HG02884 (cell line): Measurements from ENCODE around the gene OFD1.

ENCODE experiments used
- ATAC-seq: cut with Tn5 transposase; IDR thresholded peaks from one replicate; pipeline ENCODE4 v1.9.1; 2021; ENCODE audit warnings: mild to moderate bottlenecking, moderate library complexity; ENCODE audit not compliant: unreplicated experiment

OFD1 gene

DNA sequence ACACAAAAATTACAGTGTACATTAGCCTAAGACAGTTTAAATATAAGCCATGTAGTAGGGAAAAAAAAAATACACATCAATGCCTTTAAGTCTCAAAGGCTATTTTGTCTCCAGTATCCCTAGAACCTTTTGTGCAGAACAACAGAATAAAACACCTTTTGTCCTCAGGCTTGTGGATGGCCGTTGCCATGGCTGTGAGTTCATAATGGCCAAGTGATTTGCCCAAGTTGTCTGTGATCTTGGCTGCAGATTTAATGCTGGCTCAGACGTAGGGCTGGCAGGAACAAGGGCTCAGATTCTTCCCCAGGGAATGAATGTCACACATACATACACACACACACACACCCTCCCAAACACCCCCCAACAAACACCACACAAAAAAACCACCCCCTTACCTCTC is 57.0 kb downstream of the OFD1 start:
- ATAC-seq: no peak

DNA sequence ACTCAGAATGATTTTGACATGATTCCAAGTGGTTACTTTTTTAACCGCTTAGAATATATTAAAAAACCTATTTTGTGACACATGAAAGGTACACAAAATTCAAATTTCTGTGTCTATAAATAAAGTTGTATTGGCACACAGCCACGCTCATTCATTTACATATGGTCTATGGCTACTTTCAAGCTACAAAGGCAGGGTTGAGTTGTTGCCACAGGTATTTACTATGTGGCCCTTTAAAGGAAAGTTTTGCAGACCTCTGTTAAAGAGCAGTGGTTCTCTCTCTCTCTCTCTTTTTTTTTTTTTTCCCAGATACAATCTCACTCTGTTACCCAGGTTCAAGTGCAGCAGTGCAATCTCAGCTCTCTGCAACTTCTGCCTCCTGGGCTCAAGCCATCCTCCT is 59.3 kb downstream of the OFD1 start:
- no peak for ATAC-seq

DNA sequence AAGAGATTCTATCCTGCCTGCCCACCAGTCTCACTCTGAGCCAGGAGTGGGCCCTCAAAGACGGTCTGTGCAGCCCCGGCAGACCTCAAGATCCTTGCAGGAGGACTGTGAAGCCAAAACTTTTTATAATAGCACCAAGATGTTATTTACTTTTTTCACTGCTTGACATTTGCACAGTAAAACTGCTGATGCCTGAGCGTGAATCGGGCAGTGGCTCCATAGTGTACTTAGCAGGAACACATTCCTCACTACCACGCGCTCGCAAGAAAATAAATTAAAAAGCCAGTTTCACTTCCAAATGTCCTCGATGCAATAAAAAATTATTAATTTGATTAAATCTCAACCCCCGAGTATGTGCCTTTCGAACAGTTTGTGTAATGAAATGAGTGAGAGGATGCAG is 59.9 kb downstream of the OFD1 start:
- no peak for ATAC-seq

DNA sequence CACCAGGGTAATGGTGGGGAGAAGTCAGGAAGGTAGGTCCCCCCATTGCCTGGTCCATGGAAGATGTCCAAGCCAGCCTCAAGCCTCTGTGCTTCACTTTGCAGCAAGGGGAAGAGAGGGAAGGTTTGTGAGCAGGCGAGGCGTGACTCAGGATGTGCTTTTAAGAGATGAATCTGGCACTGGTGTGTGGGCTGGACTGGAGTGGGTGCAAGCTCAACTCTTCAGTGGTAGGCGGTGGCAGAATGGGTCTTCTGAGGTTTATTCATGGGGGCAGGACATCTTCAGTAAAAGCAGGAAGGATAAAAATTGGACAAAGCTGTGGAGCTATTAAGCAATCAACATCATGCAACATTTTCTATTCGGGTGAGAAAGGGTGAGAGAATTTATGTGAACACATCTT is 63.0 kb downstream of the OFD1 start:
- ATAC-seq: no peak

DNA sequence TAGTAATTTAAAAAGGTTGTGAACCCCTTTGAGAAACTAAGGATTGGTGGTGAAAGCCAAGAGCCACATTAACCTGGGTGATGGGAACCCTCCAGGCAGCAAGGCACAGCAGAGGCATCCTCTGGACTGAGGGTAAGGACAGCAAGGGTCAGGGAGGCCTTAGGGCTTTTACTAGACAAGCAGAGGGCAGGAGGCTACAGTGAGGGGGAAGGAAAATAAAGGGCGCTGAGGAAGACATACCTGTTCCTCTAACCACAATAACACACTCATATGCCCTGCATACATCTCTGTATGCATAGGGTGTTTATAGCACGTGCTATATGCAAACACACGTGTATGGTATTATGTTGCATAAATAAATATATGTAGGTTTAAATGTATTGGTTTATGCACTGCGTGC is 63.6 kb downstream of the OFD1 start:
- ATAC-seq: no peak

DNA sequence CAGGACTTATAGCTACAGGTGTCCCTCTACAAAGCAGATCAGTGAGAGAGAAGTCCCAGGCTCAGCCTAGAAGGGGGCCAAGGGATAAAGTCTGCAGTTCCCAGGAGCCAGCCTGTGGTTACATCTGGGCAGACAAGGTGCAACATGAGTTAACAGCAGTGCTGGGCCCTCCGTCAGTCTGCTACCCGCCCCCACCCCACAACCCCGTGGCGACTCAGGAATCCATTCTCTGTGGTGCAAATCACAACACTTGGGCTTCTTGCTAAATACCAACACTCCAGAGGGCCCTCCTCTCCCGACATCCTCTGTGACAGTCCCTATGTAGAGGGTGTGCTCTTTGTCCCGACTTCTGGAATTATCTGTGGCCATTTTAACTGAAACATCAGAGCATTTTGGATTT is 68.6 kb downstream of the OFD1 start:
- no peak for ATAC-seq

- ATAC-seq: no peak
Measured at GRCh38 chrX:13805241-13805640, 70.7 kb downstream of the OFD1 start.

GRCh38 chrX:13808293-13808692 is 73.7 kb downstream of the OFD1 start:
- no peak for ATAC-seq

DNA sequence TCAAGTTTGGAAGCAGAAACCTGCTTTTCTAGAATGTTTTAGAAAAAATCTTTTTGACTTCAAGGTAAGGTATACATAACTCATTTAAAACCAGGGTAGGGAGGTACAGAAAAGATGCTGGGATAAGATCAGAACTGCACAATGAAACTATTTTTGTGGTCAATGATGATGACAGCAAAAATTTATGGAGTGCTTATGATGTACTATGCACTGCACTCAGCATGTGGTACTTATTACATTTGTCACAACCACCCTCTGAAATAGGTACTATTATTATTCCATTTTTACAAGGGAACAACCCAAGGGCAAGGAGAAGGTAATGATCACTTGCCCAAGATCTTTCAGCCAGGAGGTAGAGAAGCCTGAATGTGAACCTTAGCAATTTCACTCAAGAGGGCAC is 74.3 kb downstream of the OFD1 start:
- no peak for ATAC-seq

- no peak for ATAC-seq
Measured at GRCh38 chrX:13815664-13816063, 81.1 kb downstream of the OFD1 start.

- no peak for ATAC-seq
Measured at GRCh38 chrX:13816176-13816575, 81.6 kb downstream of the OFD1 start.

DNA sequence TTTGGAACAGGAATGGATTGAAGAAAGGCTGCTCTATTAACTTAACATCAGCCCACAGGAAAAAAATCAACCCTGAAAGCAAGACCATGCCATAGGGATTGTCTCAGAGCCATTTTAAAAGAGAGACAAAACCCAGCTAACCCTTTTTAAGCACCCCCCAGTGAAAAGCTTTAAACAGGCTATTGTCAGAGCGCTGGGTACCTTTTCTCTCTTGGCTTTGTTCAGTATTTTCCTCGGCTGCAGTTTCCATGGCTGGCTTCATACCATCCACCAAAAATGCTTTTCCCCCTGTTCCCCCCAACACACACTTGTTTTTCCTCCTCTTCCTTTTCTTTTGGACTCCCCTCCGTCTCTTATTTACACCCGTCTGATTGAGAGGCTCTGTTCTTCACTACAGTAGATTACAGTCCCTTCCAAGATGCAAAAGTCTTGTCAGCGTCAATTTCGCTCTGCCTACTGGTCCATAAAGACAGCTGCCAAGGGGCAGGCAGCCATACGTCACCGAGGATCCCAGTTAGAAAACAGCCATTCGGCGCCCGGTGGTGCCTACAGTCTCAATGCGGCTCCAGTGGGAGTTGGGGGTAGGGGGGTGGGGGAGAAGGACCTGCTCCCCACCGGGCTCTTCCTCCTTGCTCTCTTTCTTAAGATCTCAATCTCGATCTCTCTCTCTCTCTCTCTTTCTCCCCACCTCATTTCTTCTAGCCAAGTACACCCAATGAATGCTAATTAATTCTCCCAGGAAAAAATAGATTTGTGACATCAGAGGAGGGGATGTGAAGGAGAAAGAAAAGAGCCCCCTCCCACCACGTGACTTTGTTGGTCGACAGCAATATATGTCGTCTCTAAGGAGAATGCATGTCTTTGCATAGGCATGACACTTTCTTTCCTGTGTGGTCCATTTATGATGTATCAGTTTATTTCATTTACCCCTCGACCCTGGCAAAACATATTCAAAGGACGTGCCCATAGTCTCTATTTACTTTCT is 82.4 kb downstream of the OFD1 start, which contains the start of gene GPM6B:
Gene GPM6B (minus strand): TSS at position 451 of the 985 bp plus-strand sequence. CDS start 189 bp downstream, at position 262.
- ATAC-seq: no peak
